ENCODE data around the gene IPCEF1.
"Not testable (repeated sequence)": the region's sequence is repeated elsewhere in the genome, so short reads cannot be mapped to it uniquely, and the experiment has no call there.

Gene IPCEF1

DNA sequence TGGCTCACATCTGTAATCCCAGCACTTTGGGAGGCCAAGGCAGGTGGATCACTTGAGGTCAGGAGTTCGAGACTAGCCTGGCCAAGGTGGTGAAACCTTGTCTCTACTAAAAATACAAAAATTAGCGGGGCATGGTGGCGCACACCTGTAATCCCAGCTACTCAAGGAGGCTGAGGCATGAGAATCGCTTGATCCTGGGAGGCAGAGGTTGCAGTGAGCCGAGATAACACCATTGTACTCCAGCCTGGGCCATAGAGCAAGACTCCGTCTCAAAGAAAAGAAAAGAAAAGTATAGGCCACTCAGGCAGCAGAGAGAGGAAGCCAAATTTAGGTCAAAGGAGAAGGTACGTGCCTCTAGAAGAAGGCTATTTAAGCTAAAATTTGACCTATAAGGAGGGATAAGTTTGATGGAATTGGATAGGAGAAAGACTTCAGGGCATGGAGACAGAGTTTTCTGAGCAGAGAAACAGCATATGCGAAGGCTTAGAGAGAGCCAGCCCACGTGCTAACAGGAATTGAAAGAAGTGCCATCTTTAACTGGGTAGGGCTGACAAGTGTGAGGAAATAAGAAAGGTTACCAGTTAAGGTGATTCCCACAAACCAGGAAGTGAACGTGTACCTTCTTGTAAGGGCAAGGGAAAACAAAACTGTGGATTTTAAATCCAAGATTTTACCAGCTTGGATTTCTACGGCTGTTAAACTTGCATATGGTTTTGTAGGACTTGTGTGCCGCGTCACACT, 113.8 kb downstream of the IPCEF1 start:
- TF ChIP-seq, protein P1, sequence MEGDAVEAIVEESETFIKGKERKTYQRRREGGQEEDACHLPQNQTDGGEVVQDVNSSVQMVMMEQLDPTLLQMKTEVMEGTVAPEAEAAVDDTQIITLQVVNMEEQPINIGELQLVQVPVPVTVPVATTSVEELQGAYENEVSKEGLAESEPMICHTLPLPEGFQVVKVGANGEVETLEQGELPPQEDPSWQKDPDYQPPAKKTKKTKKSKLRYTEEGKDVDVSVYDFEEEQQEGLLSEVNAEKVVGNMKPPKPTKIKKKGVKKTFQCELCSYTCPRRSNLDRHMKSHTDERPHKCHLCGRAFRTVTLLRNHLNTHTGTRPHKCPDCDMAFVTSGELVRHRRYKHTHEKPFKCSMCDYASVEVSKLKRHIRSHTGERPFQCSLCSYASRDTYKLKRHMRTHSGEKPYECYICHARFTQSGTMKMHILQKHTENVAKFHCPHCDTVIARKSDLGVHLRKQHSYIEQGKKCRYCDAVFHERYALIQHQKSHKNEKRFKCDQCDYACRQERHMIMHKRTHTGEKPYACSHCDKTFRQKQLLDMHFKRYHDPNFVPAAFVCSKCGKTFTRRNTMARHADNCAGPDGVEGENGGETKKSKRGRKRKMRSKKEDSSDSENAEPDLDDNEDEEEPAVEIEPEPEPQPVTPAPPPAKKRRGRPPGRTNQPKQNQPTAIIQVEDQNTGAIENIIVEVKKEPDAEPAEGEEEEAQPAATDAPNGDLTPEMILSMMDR (IDR thresholded peaks at IDR 0.05; ENCODE audit: low read depth, low read length), result no peak
- Histone ChIP-seq H3K9me3 (no peaks in the 10 kb centered on the region), H3K27me3 (no peaks in the 10 kb centered on the region), H3K4me3 (ENCODE audit: low read depth, low read length) (no peak overlapping the region), H3K4me1 (no peaks in the 10 kb centered on the region), H3K36me3 (no peaks in the 10 kb centered on the region)
- DNase-seq, result no peak

- Histone ChIP-seq H3K27me3 (no peaks in the 10 kb centered on the region), H3K4me1 (no peaks in the 10 kb centered on the region), H3K36me3 (no peaks in the 10 kb centered on the region), H3K9me3 (no peaks in the 10 kb centered on the region), H3K4me3 (ENCODE audit: low read depth, low read length) (no peak overlapping the region)
- TF ChIP-seq, protein P1 (IDR thresholded peaks at IDR 0.05; ENCODE audit: low read depth, low read length), result no peak
- no peak for DNase-seq
Measured at GRCh38 chr6:154241581-154241980, 115.0 kb downstream of the IPCEF1 start.

- H3K27me3 ChIP-seq; H3K4me1 ChIP-seq; DNase-seq; H3K9me3 ChIP-seq; H3K4me3 ChIP-seq (ENCODE audit: low read depth, low read length); H3K36me3 ChIP-seq: not testable (repeated sequence)
Measured at GRCh38 chr6:154241061-154241460, 115.5 kb downstream of the IPCEF1 start.

DNA sequence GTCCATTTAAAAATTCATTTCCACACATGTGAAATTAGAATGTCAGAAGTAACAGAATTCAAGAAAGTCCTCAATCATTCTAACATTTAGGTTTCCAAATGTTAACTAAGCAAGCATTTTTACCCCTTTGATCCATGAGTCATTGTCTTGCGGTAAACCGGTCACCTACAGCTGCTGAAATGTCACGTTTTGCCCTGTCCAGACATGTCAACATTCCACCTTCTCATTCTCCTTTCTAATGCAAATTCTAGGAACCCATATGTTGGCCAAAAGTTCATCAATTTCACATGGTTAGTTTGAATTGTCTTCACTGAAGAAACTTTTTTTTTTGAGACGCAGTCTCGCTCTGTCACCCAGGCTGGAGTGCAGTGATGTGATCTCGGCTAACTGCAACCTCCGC, 117.2 kb downstream of the IPCEF1 start:
- TF ChIP-seq, protein P1 (IDR thresholded peaks at IDR 0.05; ENCODE audit: low read depth, low read length), result no peak
- no peaks in the 10 kb centered on the region for H3K9me3 ChIP-seq
- DNase-seq, result no peak
- no peaks in the 10 kb centered on the region for H3K4me1 ChIP-seq
- no peaks in the 10 kb centered on the region for H3K36me3 ChIP-seq
- no peaks in the 10 kb centered on the region for H3K27me3 ChIP-seq
- H3K4me3 ChIP-seq (ENCODE audit: low read depth, low read length), result no peak overlapping the region

DNA sequence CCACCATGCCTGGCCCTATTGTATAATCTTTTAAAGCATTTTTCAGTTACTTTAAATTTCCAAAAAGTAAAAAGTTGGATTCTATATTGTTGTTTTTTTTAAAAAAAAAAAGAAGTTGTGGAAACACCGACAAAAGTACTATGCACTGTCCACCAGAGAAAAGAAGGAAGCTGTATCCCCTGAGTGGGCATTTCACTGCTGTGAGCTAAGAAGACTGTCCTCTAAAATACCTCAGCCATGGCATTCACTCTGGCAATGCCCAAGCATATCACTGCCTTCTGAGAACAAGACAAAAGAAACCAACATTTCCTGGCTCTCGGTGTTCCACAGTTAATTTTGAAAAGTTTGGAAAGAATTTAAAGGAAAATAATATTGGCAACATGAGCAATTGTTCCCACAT, 117.8 kb downstream of the IPCEF1 start:
- H3K27me3 ChIP-seq, result no peaks in the 10 kb centered on the region
- TF ChIP-seq, protein P1 (IDR thresholded peaks at IDR 0.05; ENCODE audit: low read depth, low read length), result no peak
- H3K4me3 ChIP-seq (ENCODE audit: low read depth, low read length), result no peak overlapping the region
- DNase-seq, result no peak
- H3K9me3 ChIP-seq, result no peaks in the 10 kb centered on the region
- no peaks in the 10 kb centered on the region for H3K4me1 ChIP-seq
- H3K36me3 ChIP-seq, result no peaks in the 10 kb centered on the region

- DNase-seq, result no peak
- no peaks in the 10 kb centered on the region for H3K36me3 ChIP-seq
- no peaks in the 10 kb centered on the region for H3K4me1 ChIP-seq
- no peaks in the 10 kb centered on the region for H3K27me3 ChIP-seq
- TF ChIP-seq, protein P1 (IDR thresholded peaks at IDR 0.05; ENCODE audit: low read depth, low read length), result no peak
- no peaks in the 10 kb centered on the region for H3K9me3 ChIP-seq
- H3K4me3 ChIP-seq (ENCODE audit: low read depth, low read length), result no peak overlapping the region
Measured at GRCh38 chr6:154236646-154237301, 119.8 kb downstream of the IPCEF1 start.
